Parathyroid adenoma (tissue), 2 donors: ENCODE data around the gene ASB14.
"Not testable (repeated sequence)": the region's sequence is repeated elsewhere in the genome, so short reads cannot be mapped to it uniquely, and the experiment has no call there.

Source experiments
- H2AFZ ChIP-seq: fragments of 300-600 bp; sonication (generic); one replicate; pipeline ENCODE4 v1.7.0; 2017; ENCODE audit warnings: antibody characterized with exemption, mild to moderate bottlenecking
- H3K27ac ChIP-seq: fragments of 300-600 bp; sonication (generic); one replicate; pipeline ENCODE4 v1.7.0; 2017
- H3K27me3 ChIP-seq: fragments of 300-600 bp; sonication (generic); one replicate; pipeline ENCODE4 v1.7.0; 2017; ENCODE audit warnings: low read length; ENCODE audit not compliant: control insufficient read depth, insufficient read depth
- H3K36me3 ChIP-seq: fragments of 300-600 bp; sonication (generic); one replicate; pipeline ENCODE4 v1.7.0; 2017; ENCODE audit warnings: low read length; ENCODE audit not compliant: control insufficient read depth, insufficient read depth
- H3K4me1 ChIP-seq: fragments of 300-600 bp; sonication (generic); one replicate; pipeline ENCODE4 v1.7.0; 2017; ENCODE audit warnings: control low read depth
- H3K4me2 ChIP-seq: fragments of 300-600 bp; sonication (generic); one replicate; pipeline ENCODE4 v1.7.0; 2017; ENCODE audit warnings: low read length
- H3K4me3 ChIP-seq: fragments of 300-600 bp; sonication (generic); one replicate; pipeline ENCODE4 v1.7.0; 2017; ENCODE audit warnings: low read depth, low read length
- H3K79me2 ChIP-seq: fragments of 300-600 bp; sonication (generic); one replicate; pipeline ENCODE4 v1.7.0; 2017; ENCODE audit warnings: control low read depth
- H3K9ac ChIP-seq: fragments of 300-600 bp; sonication (generic); one replicate; pipeline ENCODE4 v1.7.0; 2017; ENCODE audit warnings: mild to moderate bottlenecking
- H3K9me3 ChIP-seq: fragments of 300-600 bp; sonication (generic); one replicate; pipeline ENCODE4 v1.7.0; 2017; ENCODE audit warnings: low read length; ENCODE audit not compliant: control insufficient read depth
- TF ChIP-seq, protein P1 (sequence below): fragments of 300-600 bp; sonication (generic); IDR thresholded peaks from one replicate; pipeline ENCODE4 v1.7.0; 2017; ENCODE audit warnings: antibody characterized with exemption, mild to moderate bottlenecking
- donor health status: primary hyperparathyroidism.

The ASB14 gene

DNA sequence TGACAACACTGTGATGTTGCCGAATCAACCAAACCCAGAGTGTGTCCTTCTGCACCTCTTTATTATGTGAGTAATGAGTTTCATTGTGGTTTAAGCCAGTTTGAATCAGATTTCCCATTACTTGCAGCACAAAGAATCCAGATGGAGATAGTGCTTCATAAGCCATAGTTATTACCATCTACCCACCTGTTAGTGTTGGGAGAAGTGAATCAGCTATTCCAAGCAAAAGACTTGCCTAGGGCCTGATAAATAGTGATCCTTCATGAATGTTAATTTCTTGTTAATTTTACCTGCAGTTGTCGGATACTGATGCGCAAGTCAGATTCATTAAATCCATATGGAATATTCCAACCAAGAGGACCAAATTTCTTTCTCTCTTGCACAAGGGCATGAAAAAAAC lies 21.7 kb upstream of the ASB14 start:
- H3K9ac ChIP-seq = no peak overlapping the region
- TF ChIP-seq, protein P1, sequence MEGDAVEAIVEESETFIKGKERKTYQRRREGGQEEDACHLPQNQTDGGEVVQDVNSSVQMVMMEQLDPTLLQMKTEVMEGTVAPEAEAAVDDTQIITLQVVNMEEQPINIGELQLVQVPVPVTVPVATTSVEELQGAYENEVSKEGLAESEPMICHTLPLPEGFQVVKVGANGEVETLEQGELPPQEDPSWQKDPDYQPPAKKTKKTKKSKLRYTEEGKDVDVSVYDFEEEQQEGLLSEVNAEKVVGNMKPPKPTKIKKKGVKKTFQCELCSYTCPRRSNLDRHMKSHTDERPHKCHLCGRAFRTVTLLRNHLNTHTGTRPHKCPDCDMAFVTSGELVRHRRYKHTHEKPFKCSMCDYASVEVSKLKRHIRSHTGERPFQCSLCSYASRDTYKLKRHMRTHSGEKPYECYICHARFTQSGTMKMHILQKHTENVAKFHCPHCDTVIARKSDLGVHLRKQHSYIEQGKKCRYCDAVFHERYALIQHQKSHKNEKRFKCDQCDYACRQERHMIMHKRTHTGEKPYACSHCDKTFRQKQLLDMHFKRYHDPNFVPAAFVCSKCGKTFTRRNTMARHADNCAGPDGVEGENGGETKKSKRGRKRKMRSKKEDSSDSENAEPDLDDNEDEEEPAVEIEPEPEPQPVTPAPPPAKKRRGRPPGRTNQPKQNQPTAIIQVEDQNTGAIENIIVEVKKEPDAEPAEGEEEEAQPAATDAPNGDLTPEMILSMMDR = no peak
- no peaks in the 10 kb centered on the region for H3K79me2 ChIP-seq
- no peak overlapping the region for H2AFZ ChIP-seq
- no peaks in the 10 kb centered on the region for H3K9me3 ChIP-seq
- H3K4me3 ChIP-seq = no peak overlapping the region
- H3K4me2 ChIP-seq = no peak overlapping the region
- H3K27ac ChIP-seq = no peak overlapping the region
- no peaks in the 10 kb centered on the region for H3K27me3 ChIP-seq
- H3K36me3 ChIP-seq = no peaks in the 10 kb centered on the region
- H3K4me1 ChIP-seq = no peaks in the 10 kb centered on the region

DNA sequence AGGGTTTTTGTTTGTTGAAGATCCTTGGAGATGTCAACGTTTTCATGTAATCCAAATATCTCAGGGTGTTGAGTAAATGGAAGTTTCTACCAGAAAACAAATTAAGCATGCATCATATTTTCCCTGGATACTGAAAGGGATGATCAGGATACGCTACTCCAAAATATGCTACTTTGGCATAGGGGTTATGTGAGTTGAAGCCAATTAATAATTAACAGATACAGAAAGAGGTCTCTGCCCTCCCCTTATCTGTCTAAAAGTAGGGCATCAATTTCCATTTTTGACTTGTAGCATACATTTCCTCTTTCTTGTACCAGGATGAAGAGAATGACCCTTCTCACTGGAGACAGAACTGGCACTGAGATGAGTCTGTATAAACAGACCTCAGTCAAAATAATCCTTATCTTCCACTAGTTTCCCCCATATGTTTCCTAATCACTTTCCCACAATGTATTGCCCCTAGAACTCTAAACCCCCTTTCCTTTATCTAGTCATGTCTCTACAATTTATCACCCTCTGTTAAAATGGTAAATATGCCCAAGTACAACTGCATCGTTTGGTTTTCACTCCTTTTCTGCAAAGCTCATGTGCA lies 17.4 kb upstream of the ASB14 start:
- TF ChIP-seq, protein P1 = no peak
- Histone ChIP-seq H3K4me1 (no peaks in the 10 kb centered on the region), H3K27me3 (no peaks in the 10 kb centered on the region), H3K79me2 (no peaks in the 10 kb centered on the region), H3K4me3 (no peak overlapping the region), H3K27ac (no peak overlapping the region), H3K9me3 (no peaks in the 10 kb centered on the region), H3K9ac (no peak overlapping the region), H3K36me3 (no peaks in the 10 kb centered on the region), H3K4me2 (no peak overlapping the region), H2AFZ (no peak overlapping the region)

DNA sequence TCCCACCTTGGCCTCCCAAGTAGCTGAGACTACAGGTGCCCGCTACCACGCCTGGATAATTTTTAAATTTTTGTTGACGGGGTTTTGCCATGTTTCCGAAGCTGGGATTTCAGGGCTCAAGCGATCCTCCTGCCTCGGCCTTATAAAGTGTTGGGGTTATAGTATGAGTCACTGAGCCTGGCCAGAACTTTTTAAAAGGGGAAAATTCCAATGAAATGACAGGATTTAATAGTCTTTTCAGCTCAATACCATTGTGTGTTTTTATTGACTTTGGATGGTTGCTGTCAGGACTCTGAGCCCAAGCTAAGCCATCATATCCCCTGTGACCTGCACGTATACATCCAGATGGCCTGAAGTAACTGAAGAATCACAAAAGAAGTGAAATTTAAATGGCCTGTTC lies 11.0 kb upstream of the ASB14 start:
- H3K4me1 ChIP-seq, H3K36me3 ChIP-seq: not testable (repeated sequence)

DNA sequence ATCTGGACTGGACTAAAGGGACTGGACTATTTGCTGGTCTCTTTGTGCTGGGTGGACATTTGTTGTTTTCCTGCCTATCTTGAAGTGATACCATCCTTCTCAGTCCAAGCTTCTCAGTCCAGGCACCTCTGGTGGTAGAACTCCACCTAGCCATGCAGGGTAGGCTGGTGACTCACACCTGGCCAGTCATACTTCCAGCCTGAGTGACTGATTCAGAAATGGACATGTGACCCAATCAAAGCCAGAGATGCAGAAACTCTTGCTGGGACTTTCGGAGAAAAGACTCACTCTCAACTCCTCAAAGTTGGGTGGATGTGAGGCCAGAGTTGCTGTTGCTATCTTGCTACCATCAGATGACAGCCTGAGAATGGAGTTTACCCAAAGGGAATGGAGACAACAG lies 5.6 kb upstream of the ASB14 start:
- TF ChIP-seq, protein P1 = no peak
- H3K4me2 ChIP-seq = no peak overlapping the region
- H3K4me1 ChIP-seq = no peaks in the 10 kb centered on the region
- H2AFZ ChIP-seq = no peak overlapping the region
- H3K9ac ChIP-seq = no peak overlapping the region
- no peaks in the 10 kb centered on the region for H3K27me3 ChIP-seq
- no peak overlapping the region for H3K4me3 ChIP-seq
- no peak overlapping the region for H3K27ac ChIP-seq
- H3K79me2 ChIP-seq = no peaks in the 10 kb centered on the region
- H3K36me3 ChIP-seq = no peaks in the 10 kb centered on the region
- H3K9me3 ChIP-seq = no peaks in the 10 kb centered on the region

More for the DNA sequence above, 11.0 kb upstream of the ASB14 start:
- not testable (repeated sequence) for H3K27me3 ChIP-seq, H3K4me3 ChIP-seq, H3K9ac ChIP-seq, H3K79me2 ChIP-seq, H3K9me3 ChIP-seq, H3K4me2 ChIP-seq, H2AFZ ChIP-seq, H3K27ac ChIP-seq

DNA sequence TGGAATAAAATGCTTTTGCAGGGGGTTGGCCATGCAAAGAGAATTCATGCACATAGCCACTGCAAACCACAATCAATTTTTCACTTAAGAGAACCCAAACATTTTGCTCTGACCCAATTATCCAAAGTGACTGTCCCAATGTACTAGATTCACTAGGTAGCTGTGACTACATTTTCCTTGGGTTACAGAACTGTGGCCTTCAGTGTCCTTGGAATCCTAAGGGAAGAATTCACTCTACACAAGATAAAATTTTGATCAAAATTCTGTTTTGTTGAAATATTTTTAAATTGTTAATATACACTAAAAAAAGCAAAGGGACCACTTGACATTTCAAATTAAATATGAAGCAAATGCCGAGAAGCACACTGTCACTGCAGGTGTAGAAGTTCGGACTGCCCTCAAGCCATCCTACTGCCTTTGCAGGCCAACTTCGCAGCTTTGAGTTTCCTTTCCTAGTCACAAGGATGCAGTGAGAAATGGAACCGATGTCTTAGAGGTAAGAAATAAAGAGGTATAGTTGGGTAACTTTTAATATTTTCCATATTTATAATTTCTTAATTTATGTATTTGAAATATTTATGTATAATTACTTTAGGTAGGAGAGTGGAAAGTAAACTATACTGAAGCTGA lies 527 bp upstream of the ASB14 start:
- H3K27me3 ChIP-seq = no peaks in the 10 kb centered on the region
- no peak overlapping the region for H2AFZ ChIP-seq
- H3K9me3 ChIP-seq = no peaks in the 10 kb centered on the region
- TF ChIP-seq, protein P1 = no peak
- no peak overlapping the region for H3K4me2 ChIP-seq
- no peak overlapping the region for H3K9ac ChIP-seq
- H3K27ac ChIP-seq = no peak overlapping the region
- H3K36me3 ChIP-seq = no peaks in the 10 kb centered on the region
- no peak overlapping the region for H3K4me3 ChIP-seq
- no peaks in the 10 kb centered on the region for H3K79me2 ChIP-seq
- no peaks in the 10 kb centered on the region for H3K4me1 ChIP-seq
